Measurements from ENCODE around the gene CADM2. TPM values are rescaled to one million over a fixed set of nuclear protein-coding genes. Genes with fewer than 3 reads are reported as not detected.

CADM2 gene
- total RNA-seq, 2 donors from 2014 or later: 8.9 to 11.6 TPM

- peak; percentile 44 for DNase-seq
- no peak for ATAC-seq
- intact Hi-C loops (cut with DNase I): loop anchor here in 1 of 2 donors (10.0 kb wide), 1 partner anchor 601 kb away; no protein-coding TSS in a partner anchor
These were observed 617.4 kb downstream of the CADM2 start for GRCh38 chr3:85576091-85576690.

GRCh38 chr3:85576697-85577200 lies 618.0 kb downstream of the CADM2 start:
- intact Hi-C loops (cut with DNase I): loop anchor here in 1 of 2 donors (10.0 kb wide), 1 partner anchor 602 kb away; no protein-coding TSS in a partner anchor
- ATAC-seq (no peak), DNase-seq (no peak)

DNA sequence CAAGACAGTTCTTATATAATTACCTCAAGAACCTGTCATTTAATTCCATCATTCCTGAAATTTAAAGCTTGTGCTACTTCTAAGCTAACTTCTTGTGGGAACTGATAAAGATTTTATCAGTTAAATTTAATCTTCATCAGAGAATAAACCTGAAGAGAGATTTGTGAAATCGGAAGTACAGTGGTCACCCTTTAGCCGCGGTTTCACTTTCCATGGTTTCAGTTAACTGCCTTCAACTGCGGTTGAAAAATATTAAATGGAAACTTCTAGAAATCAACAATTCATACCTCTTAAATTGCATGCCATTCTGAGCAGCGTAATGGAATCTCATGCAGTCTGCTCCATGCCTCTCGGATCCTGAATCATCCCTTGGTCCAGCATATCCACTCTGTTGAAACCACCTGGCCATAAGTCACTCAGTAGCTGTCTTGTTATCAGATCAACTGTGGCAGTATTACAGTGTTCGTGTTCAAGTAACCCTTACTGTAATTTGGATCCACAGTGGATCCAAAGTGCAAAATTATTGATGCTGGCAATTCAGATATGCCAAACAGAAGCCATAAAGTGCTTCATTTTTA lies 626.1 kb downstream of the CADM2 start:
- intact Hi-C loops (cut with DNase I): no loop called here
- DNase-seq (no peak), ATAC-seq (no peak)

- DNase-seq (no peak), ATAC-seq (no peak)
- intact Hi-C loops (cut with DNase I): no loop called here
These were observed 627.2 kb downstream of the CADM2 start for GRCh38 chr3:85586018-85586417.

- ATAC-seq (no peak), DNase-seq (no peak)
- intact Hi-C loops (cut with DNase I): no loop called here
These were observed 630.4 kb downstream of the CADM2 start for GRCh38 chr3:85589145-85589544.

- ATAC-seq (no peak), DNase-seq (no peak)
- intact Hi-C loops (cut with DNase I): no loop called here
These were observed 632.7 kb downstream of the CADM2 start for GRCh38 chr3:85591451-85591850.

GRCh38 chr3:85592256-85592655 lies 633.5 kb downstream of the CADM2 start:
- ATAC-seq (no peak), DNase-seq (no peak)
- intact Hi-C loops (cut with DNase I): no loop called here

DNA sequence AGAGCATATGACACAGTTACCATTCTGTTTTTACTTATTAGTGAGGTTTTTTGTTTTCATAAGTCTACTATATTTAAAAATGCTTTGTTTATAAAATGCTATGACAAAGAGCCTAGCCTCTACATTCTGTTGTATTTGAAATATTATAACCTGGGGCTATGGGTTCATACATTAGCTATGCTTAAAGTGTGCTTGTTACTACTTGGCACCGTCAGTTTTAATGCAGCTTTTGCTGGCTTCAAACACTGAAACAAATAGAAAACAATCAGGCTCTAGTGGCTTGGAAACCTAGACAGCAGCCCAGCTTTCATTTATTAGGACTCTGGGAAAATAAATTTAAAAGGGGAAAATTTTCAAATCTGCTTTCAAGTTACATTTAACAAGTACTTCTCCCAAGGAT lies 635.9 kb downstream of the CADM2 start:
- intact Hi-C loops (cut with DNase I): no loop called here
- ATAC-seq (no peak), DNase-seq (no peak)

DNA sequence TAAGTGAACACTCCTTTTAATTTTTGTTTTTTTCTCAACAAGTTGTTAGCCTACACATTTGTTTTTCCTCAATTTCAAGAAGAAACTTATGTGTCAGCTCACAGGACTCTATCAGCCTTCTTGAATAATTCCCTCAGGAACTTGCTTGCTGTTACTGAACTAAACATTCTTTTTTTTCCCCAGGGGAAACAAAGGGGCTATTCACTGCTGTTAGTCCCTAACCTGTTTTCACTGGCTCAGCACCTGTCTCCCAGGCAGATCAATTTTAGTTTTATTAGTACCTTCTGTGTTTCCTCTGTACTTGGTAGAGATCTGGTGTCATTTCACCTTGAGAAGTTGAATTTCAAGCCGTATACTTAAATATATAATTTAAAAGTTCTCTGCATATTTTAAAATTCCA lies 644.6 kb downstream of the CADM2 start:
- intact Hi-C loops (cut with DNase I): no loop called here
- ATAC-seq (no peak), DNase-seq (no peak)

DNA sequence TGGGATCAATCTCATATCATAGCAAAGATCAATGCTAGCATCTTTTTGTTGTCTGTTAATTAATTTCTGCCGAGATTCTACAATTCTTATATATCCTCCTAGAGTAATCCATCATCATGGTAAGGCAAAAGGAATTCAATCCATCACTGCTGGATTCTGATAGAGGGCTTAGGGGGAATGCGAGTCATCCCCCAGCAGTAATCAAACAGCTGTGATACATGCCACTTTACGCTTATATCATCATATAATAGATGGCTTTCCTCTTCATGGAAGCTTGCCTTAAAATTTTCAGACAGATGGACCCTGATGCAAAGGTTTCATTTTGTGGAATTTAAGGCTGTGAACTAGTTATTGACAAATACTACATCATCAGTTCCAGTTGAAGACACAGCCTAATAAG lies 645.9 kb downstream of the CADM2 start:
- no peak for ATAC-seq
- DNase-seq: no peak
- intact Hi-C loops (cut with DNase I): no loop called here

DNA sequence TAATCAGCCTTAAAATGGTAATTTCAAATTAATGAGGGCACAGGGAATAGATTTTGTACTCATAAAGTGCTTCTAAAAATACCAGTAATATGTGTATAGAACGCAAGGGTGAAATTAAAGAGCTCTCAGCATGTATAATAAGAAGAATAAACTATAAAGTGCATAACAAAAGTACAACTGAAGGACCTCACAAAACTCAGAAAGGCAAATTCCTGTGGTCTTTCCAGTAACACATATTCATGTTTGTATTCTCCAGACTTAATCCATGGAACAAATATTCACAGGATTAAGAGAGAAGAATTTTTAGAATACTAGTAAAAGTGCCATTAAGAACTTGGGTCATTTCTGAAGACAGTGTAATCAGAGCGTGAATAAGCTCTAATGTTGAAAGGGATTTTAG lies 646.3 kb downstream of the CADM2 start:
- ATAC-seq: no peak
- intact Hi-C loops (cut with DNase I): no loop called here
- no peak for DNase-seq

DNA sequence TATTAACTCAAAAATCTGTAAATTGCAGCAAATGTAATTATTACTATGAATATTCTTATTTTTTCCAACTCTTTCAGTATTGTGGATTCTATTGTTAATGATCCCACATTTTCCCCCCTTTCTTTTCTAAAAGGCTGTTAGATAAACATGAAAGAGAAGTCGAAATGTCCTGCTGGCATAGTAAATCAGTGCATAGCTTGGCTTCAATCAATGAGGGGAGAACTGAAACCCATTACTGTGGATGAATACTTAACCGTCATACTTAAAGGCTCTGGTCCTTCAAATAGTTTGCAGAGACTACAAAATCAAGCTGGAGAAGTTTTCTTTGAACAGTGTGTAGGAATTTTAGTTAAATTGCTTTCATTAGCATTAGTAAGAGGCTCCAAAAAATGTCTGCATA lies 667.9 kb downstream of the CADM2 start:
- no peak for DNase-seq
- no peak for ATAC-seq
- intact Hi-C loops (cut with DNase I): no loop called here

DNA sequence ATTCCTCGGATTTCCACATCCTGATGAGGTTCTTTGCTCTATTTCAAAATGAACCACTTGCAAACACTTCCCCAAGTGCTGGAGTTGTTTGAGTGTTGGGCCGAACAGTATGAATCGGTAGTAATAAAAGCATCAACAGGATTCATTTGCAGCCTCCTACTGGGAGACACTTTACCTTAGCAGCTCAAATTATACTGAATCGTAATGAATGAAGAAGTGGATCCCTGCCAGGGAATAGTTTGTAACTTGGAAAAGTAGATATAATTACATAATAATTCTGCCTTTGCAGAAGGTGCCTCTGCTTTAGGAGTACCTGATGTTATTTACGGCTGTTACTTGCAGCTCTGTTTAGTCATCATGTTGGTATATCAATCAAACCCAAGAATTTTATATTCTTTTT lies 669.1 kb downstream of the CADM2 start:
- intact Hi-C loops (cut with DNase I): no loop called here
- ATAC-seq (no peak), DNase-seq (no peak)

DNA sequence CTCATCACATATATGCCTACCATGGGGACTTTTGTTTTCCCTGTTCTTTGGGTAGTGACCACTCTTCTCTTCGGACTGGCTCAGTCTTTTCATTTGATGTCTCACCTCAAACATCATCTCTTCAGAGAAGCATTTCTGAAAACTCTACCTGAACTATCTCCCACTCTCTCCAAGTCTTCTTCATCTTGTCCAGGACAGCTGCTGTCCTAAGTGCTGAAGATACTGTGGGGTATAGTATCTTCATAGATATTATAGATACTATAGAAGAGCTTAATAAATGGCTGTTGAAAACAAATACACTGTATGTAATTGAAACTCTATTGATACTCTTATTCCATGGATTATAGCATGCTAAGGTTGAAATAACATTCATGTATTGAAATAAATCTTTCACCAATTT lies 672.3 kb downstream of the CADM2 start:
- ATAC-seq: no peak
- intact Hi-C loops (cut with DNase I): no loop called here
- no peak for DNase-seq

GRCh38 chr3:85632921-85633320 lies 674.1 kb downstream of the CADM2 start:
- DNase-seq: no peak
- ATAC-seq: no peak
- intact Hi-C loops (cut with DNase I): no loop called here

GRCh38 chr3:85652360-85652759 lies 693.6 kb downstream of the CADM2 start:
- ATAC-seq (no peak), DNase-seq (no peak)
- intact Hi-C loops (cut with DNase I): no loop called here

- intact Hi-C loops (cut with DNase I): no loop called here
These were observed 701.7 kb downstream of the CADM2 start for GRCh38 chr3:85660451-85660850.

DNA sequence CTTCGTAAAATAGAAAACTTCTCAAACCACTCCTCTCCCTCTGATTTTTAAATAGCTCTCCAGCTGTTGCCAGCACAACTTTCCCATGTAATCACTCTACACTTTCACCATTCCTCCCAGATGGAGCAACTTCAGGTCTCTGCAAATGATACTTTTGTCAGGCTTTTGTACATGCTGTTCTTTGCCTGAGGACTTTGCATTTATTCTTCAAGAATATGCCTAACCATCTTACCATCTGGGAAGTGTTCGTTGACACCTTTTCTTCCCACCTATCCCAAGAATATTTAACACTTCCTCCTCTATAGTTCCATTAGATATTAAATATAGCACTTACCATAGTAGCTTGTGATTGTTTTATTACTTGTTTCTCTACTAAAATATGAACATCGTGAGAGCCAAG lies 703.7 kb downstream of the CADM2 start:
- intact Hi-C loops (cut with DNase I): no loop called here
- no peak for DNase-seq
- ATAC-seq: no peak

More at GRCh38 chr3:85660451-85660850, 701.7 kb downstream of the CADM2 start:
- DNase-seq: no peak
- no peak for ATAC-seq

DNA sequence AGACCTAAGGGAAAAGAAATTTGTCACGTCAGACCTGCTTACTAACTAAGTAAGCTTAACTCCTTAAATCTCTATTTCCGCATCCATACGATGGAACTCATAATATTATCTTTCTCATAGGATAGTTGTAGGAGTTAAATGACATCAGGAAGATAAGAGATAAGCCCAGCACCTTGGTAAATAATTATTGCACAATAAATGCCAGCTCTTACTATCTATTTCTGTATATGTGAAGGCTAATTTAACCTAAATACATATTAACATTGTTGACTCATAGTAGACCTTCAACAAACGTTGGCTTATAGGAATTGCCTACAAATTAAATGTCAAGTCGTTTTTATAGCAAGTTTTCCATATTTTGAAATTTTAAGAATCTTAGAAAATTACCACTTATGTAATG lies 709.0 kb downstream of the CADM2 start:
- ATAC-seq: no peak
- intact Hi-C loops (cut with DNase I): no loop called here
- DNase-seq: no peak

DNA sequence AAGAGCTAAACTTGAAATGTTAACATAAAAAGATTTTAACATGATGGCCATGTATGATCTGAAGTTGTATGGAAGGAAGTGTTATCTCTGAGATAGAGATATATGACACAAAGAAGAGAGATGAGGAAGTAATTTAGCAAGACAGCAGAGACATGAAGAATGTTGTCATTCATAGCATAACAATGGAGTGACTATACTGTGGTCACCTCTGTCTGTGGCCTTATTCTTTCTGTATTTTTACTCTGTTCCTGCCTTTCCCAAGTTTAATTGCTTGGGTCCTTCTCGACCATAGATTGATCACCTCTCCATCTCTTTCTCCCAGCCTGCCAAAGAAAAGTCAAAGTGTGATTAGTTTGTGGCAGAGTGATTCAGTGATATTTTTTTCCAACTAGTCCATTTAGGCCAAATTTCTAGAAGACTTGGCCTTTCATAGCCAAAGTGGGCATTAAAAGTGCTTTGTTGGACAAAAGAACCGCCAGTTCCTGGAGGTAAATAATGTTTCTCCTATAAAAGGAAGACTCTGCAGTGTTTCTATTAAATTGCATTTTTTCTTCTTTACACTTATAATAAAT lies 711.9 kb downstream of the CADM2 start:
- DNase-seq: no peak
- intact Hi-C loops (cut with DNase I): no loop called here
- ATAC-seq: no peak

GRCh38 chr3:85672761-85673160 lies 714.0 kb downstream of the CADM2 start:
- intact Hi-C loops (cut with DNase I): no loop called here
- DNase-seq (no peak), ATAC-seq (no peak)
